ENCODE measurements around the gene VPS13D. TPM values are rescaled to one million over a fixed set of nuclear protein-coding genes. Genes with fewer than 3 reads are reported as not detected.
A peak's percentile ranks its signal among the peaks of the same experiment; 100 is the strongest.

VPS13D gene
- total RNA-seq, 1 donor from 2014 or later: 33.6 TPM

GRCh38 chr1:12488666-12489354 lies 259.0 kb downstream of the VPS13D start:
- Mint-ChIP-seq H3K36me3 (ENCODE audit: low read depth) (peaks cover 19% of the 10 kb centered on the region), H3K27me3 (ENCODE audit: insufficient read depth) (no peaks in the 10 kb centered on the region), H3K9me3 (no peaks in the 10 kb centered on the region), H3K4me3 (no peak overlapping the region), H3K27ac (no peak overlapping the region), H3K4me1 (ENCODE audit: low read depth) (no peaks in the 10 kb centered on the region)
- intact Hi-C loops (cut with micrococcal nuclease): no loop called here
- DNase-seq (ENCODE audit: low spot score): no peak

GRCh38 chr1:12490532-12491142 lies 260.8 kb downstream of the VPS13D start:
- no peak for DNase-seq (ENCODE audit: low spot score)
- Mint-ChIP-seq H3K36me3 (ENCODE audit: low read depth) (peaks cover 13% of the 10 kb centered on the region), H3K4me3 (no peak overlapping the region), H3K4me1 (ENCODE audit: low read depth) (peaks cover under 1% of the 10 kb centered on the region), H3K27ac (no peak overlapping the region), H3K9me3 (no peaks in the 10 kb centered on the region), H3K27me3 (ENCODE audit: insufficient read depth) (no peaks in the 10 kb centered on the region)
- intact Hi-C loops (cut with micrococcal nuclease): no loop called here

GRCh38 chr1:12491656-12492055 lies 261.8 kb downstream of the VPS13D start:
- Mint-ChIP-seq H3K4me3 (no peak overlapping the region), H3K9me3 (no peaks in the 10 kb centered on the region), H3K4me1 (ENCODE audit: low read depth) (peaks cover 5% of the 10 kb centered on the region), H3K27ac (no peak overlapping the region), H3K36me3 (ENCODE audit: low read depth) (peaks cover 16% of the 10 kb centered on the region), H3K27me3 (ENCODE audit: insufficient read depth) (no peaks in the 10 kb centered on the region)
- intact Hi-C loops (cut with micrococcal nuclease): no loop called here
- no peak for DNase-seq (ENCODE audit: low spot score)

GRCh38 chr1:12495725-12496124 lies 265.9 kb downstream of the VPS13D start:
- Mint-ChIP-seq H3K9me3 (no peaks in the 10 kb centered on the region), H3K36me3 (ENCODE audit: low read depth) (peaks cover 35% of the 10 kb centered on the region), H3K27me3 (ENCODE audit: insufficient read depth) (no peaks in the 10 kb centered on the region), H3K27ac (no peak overlapping the region), H3K4me3 (no peak overlapping the region), H3K4me1 (ENCODE audit: low read depth) (peaks cover 5% of the 10 kb centered on the region)
- intact Hi-C loops (cut with micrococcal nuclease): no loop called here
- no peak for DNase-seq (ENCODE audit: low spot score)

GRCh38 chr1:12496154-12496961 lies 266.5 kb downstream of the VPS13D start:
- no peaks in the 10 kb centered on the region for H3K9me3 Mint-ChIP-seq
- no peak overlapping the region for H3K27ac Mint-ChIP-seq
- intact Hi-C loops (cut with micrococcal nuclease): no loop called here
- DNase-seq (ENCODE audit: low spot score): no peak
- H3K4me1 Mint-ChIP-seq (ENCODE audit: low read depth): peaks cover 5% of the 10 kb centered on the region
- no peaks in the 10 kb centered on the region for H3K27me3 Mint-ChIP-seq (ENCODE audit: insufficient read depth)
- no peak overlapping the region for H3K4me3 Mint-ChIP-seq
- peaks cover 33% of the 10 kb centered on the region for H3K36me3 Mint-ChIP-seq (ENCODE audit: low read depth)

- Mint-ChIP-seq H3K4me1 (ENCODE audit: low read depth) (peaks cover 21% of the 10 kb centered on the region), H3K36me3 (ENCODE audit: low read depth) (peaks cover 34% of the 10 kb centered on the region), H3K4me3 (no peak overlapping the region), H3K9me3 (no peaks in the 10 kb centered on the region), H3K27me3 (ENCODE audit: insufficient read depth) (no peaks in the 10 kb centered on the region), H3K27ac (no peak overlapping the region)
- intact Hi-C loops (cut with micrococcal nuclease): no loop called here
- DNase-seq (ENCODE audit: low spot score): no peak
Measured at GRCh38 chr1:12499539-12500240, 269.9 kb downstream of the VPS13D start.

- Mint-ChIP-seq H3K4me1 (ENCODE audit: low read depth) (peaks cover 16% of the 10 kb centered on the region), H3K9me3 (no peaks in the 10 kb centered on the region), H3K36me3 (ENCODE audit: low read depth) (peaks cover 37% of the 10 kb centered on the region), H3K27ac (no peak overlapping the region), H3K4me3 (no peak overlapping the region), H3K27me3 (ENCODE audit: insufficient read depth) (no peaks in the 10 kb centered on the region)
- no peak for DNase-seq (ENCODE audit: low spot score)
- intact Hi-C loops (cut with micrococcal nuclease): no loop called here
Measured at GRCh38 chr1:12501661-12502060, 271.8 kb downstream of the VPS13D start.

GRCh38 chr1:12502336-12503109 lies 272.7 kb downstream of the VPS13D start:
- Mint-ChIP-seq H3K4me3 (no peak overlapping the region), H3K4me1 (ENCODE audit: low read depth) (peaks cover 16% of the 10 kb centered on the region), H3K27ac (peak overlapping the region; percentile 76), H3K9me3 (no peaks in the 10 kb centered on the region), H3K36me3 (ENCODE audit: low read depth) (peaks cover 30% of the 10 kb centered on the region), H3K27me3 (ENCODE audit: insufficient read depth) (no peaks in the 10 kb centered on the region)
- intact Hi-C loops (cut with micrococcal nuclease): no loop called here
- no peak for DNase-seq (ENCODE audit: low spot score)

GRCh38 chr1:12503709-12504108 lies 273.9 kb downstream of the VPS13D start:
- peaks cover 24% of the 10 kb centered on the region for H3K36me3 Mint-ChIP-seq (ENCODE audit: low read depth)
- no peak overlapping the region for H3K27ac Mint-ChIP-seq
- H3K9me3 Mint-ChIP-seq: no peaks in the 10 kb centered on the region
- no peaks in the 10 kb centered on the region for H3K27me3 Mint-ChIP-seq (ENCODE audit: insufficient read depth)
- intact Hi-C loops (cut with micrococcal nuclease): no loop called here
- DNase-seq (ENCODE audit: low spot score): no peak
- no peak overlapping the region for H3K4me3 Mint-ChIP-seq
- H3K4me1 Mint-ChIP-seq (ENCODE audit: low read depth): peaks cover 17% of the 10 kb centered on the region

- H3K9me3 Mint-ChIP-seq: no peaks in the 10 kb centered on the region
- no peak for DNase-seq (ENCODE audit: low spot score)
- intact Hi-C loops (cut with micrococcal nuclease): no loop called here
- peaks cover 26% of the 10 kb centered on the region for H3K4me1 Mint-ChIP-seq (ENCODE audit: low read depth)
- H3K27me3 Mint-ChIP-seq (ENCODE audit: insufficient read depth): no peaks in the 10 kb centered on the region
- H3K36me3 Mint-ChIP-seq (ENCODE audit: low read depth): peaks cover 21% of the 10 kb centered on the region
- H3K4me3 Mint-ChIP-seq: no peak overlapping the region
- no peak overlapping the region for H3K27ac Mint-ChIP-seq
Measured at GRCh38 chr1:12504601-12505000, 274.8 kb downstream of the VPS13D start.

GRCh38 chr1:12505231-12505630 lies 275.4 kb downstream of the VPS13D start:
- intact Hi-C loops (cut with micrococcal nuclease): no loop called here
- no peaks in the 10 kb centered on the region for H3K27me3 Mint-ChIP-seq (ENCODE audit: insufficient read depth)
- no peak overlapping the region for H3K27ac Mint-ChIP-seq
- peaks cover 33% of the 10 kb centered on the region for H3K4me1 Mint-ChIP-seq (ENCODE audit: low read depth)
- H3K36me3 Mint-ChIP-seq (ENCODE audit: low read depth): peaks cover 21% of the 10 kb centered on the region
- H3K4me3 Mint-ChIP-seq: no peak overlapping the region
- H3K9me3 Mint-ChIP-seq: no peaks in the 10 kb centered on the region
- no peak for DNase-seq (ENCODE audit: low spot score)

- no peak overlapping the region for H3K4me3 Mint-ChIP-seq
- H3K9me3 Mint-ChIP-seq: no peaks in the 10 kb centered on the region
- no peak for DNase-seq (ENCODE audit: low spot score)
- H3K27ac Mint-ChIP-seq: no peak overlapping the region
- no peaks in the 10 kb centered on the region for H3K27me3 Mint-ChIP-seq (ENCODE audit: insufficient read depth)
- H3K36me3 Mint-ChIP-seq (ENCODE audit: low read depth): peaks cover 23% of the 10 kb centered on the region
- intact Hi-C loops (cut with micrococcal nuclease): no loop called here
- H3K4me1 Mint-ChIP-seq (ENCODE audit: low read depth): peaks cover 38% of the 10 kb centered on the region
Measured at GRCh38 chr1:12505639-12506280, 275.9 kb downstream of the VPS13D start.

All from activated T-helper 1 cell treated with anti-CD3 and anti-CD28 coated beads, Interleukin-12 subunit alpha, Interleukin-12 subunit beta, Interleukin-2, Interleukin-4 antibody, amounts not matched to agents 30 ng/mL and 10 ng/mL and 1 ng/mL, durations not matched to agents 14 hours and 24 hours and 36 hours (primary cell).